Measurements from ENCODE around the gene KCNIP4. TPM values are rescaled to one million over a fixed set of nuclear protein-coding genes. Genes with fewer than 3 reads are reported as not detected.

Gene KCNIP4
- total and polyA plus RNA-seq, 2 experiments from 2014 or later = 0.69 to 1.00 TPM

GRCh38 chr4:21641696-21642095 is 306.9 kb downstream of the KCNIP4 start:
- no peaks in the 10 kb centered on the region for H3K27me3 ChIP-seq
- no peak for DNase-seq (ENCODE audit: low spot score)
- H3K79me2 ChIP-seq = no peaks in the 10 kb centered on the region
- H3K36me3 ChIP-seq (replicated peaks; ENCODE audit: insufficient read depth, low read depth) = no peaks in the 10 kb centered on the region
- 76% methylated on average over 3 of the region's 3 CpGs for WGBS (ENCODE audit: low lambda C conversion rate, missing lambda C conversion rate)
- H3K4me3 ChIP-seq = no peak overlapping the region
- no peak for TF ChIP-seq EZH2phosphoT487 (IDR thresholded peaks at IDR 0.05; ENCODE audit: low read depth, severe bottlenecking, unreplicated experiment)
- TF ChIP-seq EZH2 (IDR thresholded peaks at IDR 0.05; ENCODE audit: borderline replicate concordance) = no peak
- no peak for TF ChIP-seq CTCF (IDR thresholded peaks at IDR 0.05; ENCODE audit: poor library complexity)
- H3K27ac ChIP-seq = no peak overlapping the region
- no peaks in the 10 kb centered on the region for H4K20me1 ChIP-seq (ENCODE audit: insufficient read depth, poor library complexity, severe bottlenecking)
- H3K4me1 ChIP-seq (ENCODE audit: insufficient read depth) = no peaks in the 10 kb centered on the region
- no peaks in the 10 kb centered on the region for H3K9me3 ChIP-seq (ENCODE audit: low read depth)
- no peaks in the 10 kb centered on the region for H3K9me2 ChIP-seq (replicated peaks; ENCODE audit: insufficient read depth)
- no peak overlapping the region for H2AFZ ChIP-seq
- H3K4me2 ChIP-seq = no peak overlapping the region

GRCh38 chr4:21638171-21638725 is 310.3 kb downstream of the KCNIP4 start:
- Histone ChIP-seq H4K20me1 (ENCODE audit: insufficient read depth, poor library complexity, severe bottlenecking) (no peaks in the 10 kb centered on the region), H3K4me3 (no peak overlapping the region), H3K36me3 (replicated peaks; ENCODE audit: insufficient read depth, low read depth) (no peaks in the 10 kb centered on the region), H3K9me2 (replicated peaks; ENCODE audit: insufficient read depth) (no peaks in the 10 kb centered on the region), H3K4me2 (no peak overlapping the region), H3K9me3 (ENCODE audit: low read depth) (no peaks in the 10 kb centered on the region), H3K79me2 (no peaks in the 10 kb centered on the region), H3K4me1 (ENCODE audit: insufficient read depth) (no peaks in the 10 kb centered on the region), H2AFZ (no peak overlapping the region), H3K27me3 (no peaks in the 10 kb centered on the region), H3K27ac (no peak overlapping the region)
- no peak for DNase-seq (ENCODE audit: low spot score)
- TF ChIP-seq EZH2phosphoT487 (IDR thresholded peaks at IDR 0.05; ENCODE audit: low read depth, severe bottlenecking, unreplicated experiment) (no peak), CTCF (IDR thresholded peaks at IDR 0.05; ENCODE audit: poor library complexity) (no peak), EZH2 (IDR thresholded peaks at IDR 0.05; ENCODE audit: borderline replicate concordance) (no peak)
- 75% methylated on average over 1 of the region's 1 CpG for WGBS (ENCODE audit: low lambda C conversion rate, missing lambda C conversion rate)

GRCh38 chr4:21628916-21629610 is 319.5 kb downstream of the KCNIP4 start:
- 64% methylated on average over 2 of the region's 2 CpGs for WGBS (ENCODE audit: low lambda C conversion rate, missing lambda C conversion rate)
- Histone ChIP-seq H3K4me2 (no peak overlapping the region), H3K9me3 (ENCODE audit: low read depth) (no peaks in the 10 kb centered on the region), H4K20me1 (ENCODE audit: insufficient read depth, poor library complexity, severe bottlenecking) (no peaks in the 10 kb centered on the region), H3K4me3 (no peak overlapping the region), H3K27me3 (no peaks in the 10 kb centered on the region), H3K4me1 (ENCODE audit: insufficient read depth) (no peaks in the 10 kb centered on the region), H3K36me3 (replicated peaks; ENCODE audit: insufficient read depth, low read depth) (no peaks in the 10 kb centered on the region), H3K9me2 (replicated peaks; ENCODE audit: insufficient read depth) (no peaks in the 10 kb centered on the region), H2AFZ (no peak overlapping the region), H3K27ac (no peak overlapping the region), H3K79me2 (no peaks in the 10 kb centered on the region)
- DNase-seq (ENCODE audit: low spot score) = no peak
- TF ChIP-seq EZH2phosphoT487 (IDR thresholded peaks at IDR 0.05; ENCODE audit: low read depth, severe bottlenecking, unreplicated experiment) (no peak), CTCF (IDR thresholded peaks at IDR 0.05; ENCODE audit: poor library complexity) (no peak), EZH2 (IDR thresholded peaks at IDR 0.05; ENCODE audit: borderline replicate concordance) (no peak)

Data from hepatocyte (in vitro differentiated cells).